HG03558 (cell line): ENCODE results near the gene PGM2.
A peak's percentile ranks its signal among the peaks of the same experiment; 100 is the strongest.
"Not testable (repeated sequence)": the region's sequence is repeated elsewhere in the genome, so short reads cannot be mapped to it uniquely, and the experiment has no call there.

Source experiments
- ATAC-seq: cut with Tn5 transposase; IDR thresholded peaks from one replicate; pipeline ENCODE4 v1.9.1; 2021; ENCODE audit warnings: moderate number of reproducible peaks; ENCODE audit not compliant: unreplicated experiment; ENCODE audit errors: extremely low read depth

Gene PGM2

DNA sequence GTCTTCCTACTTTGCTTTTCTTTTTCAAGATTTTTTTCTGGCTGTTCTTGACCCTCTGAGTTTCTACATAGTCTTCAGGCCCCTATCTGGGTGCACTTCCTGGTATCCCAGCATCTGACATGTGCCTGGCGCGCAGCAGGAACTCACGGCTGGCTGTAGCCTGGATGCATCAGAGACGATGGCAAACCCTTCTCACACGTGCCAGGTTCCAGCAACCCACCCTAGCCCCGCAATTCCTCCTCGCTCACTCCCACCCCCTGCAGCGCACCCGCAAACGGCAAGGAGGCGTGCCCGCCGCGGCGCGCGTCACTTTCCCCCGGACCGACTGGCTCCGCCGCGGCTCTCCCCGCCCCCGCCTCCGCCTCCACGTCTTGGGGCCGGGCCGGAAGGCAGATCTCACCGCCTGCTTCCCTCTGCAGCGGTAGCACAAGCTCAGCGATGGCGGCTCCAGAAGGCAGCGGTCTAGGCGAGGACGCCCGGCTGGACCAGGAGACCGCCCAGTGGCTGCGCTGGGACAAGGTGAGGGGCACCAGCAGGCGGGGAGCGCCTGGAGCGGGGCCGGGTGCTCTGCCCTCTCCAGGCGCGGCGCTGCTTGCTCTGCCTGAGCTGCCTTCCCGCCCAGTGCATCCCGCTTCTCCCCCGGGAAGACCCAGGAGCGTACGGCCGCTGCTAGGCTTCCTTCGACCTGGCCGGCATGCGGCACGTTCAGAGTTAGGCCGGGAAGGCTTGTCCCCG is at the start of gene PGM2:
Gene PGM2, plus strand, starts transcription at position 392 of the 735 bp plus-strand sequence. Its CDS starts 47 bp downstream, at position 439.
- ATAC-seq, result peak; percentile 94

DNA sequence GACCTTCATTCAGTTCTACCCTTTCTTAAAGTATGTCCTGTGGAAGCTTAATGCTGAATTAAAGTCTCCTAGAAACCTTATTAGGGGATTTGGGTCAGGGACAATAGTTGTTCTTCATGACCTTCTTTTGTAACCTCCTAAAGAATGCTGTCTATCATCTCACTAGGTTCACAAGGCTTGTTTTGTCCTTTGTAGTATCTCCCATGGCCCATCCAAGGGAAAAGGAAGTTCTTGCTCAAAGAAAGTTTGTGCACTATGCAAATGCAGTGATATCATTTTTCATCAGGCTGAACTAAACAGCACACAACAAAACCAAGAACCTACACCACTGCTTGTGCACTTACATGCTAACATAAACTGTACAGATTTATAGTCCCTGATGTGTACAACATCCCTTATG is 46.6 kb upstream of the PGM2 start:
- no peak for ATAC-seq

GRCh38 chr4:37780444-37781130 is 45.9 kb upstream of the PGM2 start:
- no peak for ATAC-seq

DNA sequence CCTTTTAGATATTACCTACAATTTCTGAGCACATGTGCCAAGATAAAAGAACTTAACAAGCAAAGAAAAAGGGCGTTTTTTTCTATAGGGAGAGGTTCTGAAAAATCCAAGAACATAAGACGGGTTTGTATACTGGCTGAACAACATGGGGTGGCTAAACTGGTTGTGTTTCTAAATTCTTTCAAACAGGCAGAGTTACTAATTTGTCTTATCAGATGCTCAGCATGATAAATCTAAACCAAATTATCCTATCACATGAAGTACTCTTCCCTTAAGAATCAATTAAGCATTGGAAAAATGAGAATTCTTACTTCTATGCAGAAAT is 45.4 kb upstream of the PGM2 start:
- ATAC-seq, result no peak

DNA sequence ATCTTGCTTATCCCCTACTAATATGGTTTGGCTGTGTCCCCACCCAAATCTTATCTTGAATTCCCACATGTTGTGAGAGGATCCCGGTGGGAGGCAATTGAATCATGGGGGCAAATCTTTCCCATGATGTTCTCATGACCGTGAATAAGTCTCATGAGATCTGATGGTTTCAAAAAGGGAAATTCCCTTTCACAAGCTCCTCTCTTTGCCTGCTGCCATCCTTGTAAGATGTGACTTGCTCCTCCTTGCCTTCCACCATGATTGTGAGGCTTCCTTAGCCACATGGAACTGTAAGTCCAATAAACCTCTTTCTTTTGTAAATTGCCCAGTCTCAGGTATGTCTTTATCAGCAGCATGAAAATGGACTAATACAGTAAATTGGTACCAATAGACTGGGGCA is 40.2 kb upstream of the PGM2 start:
- ATAC-seq, result not testable (repeated sequence)

GRCh38 chr4:37787883-37788460 is 38.5 kb upstream of the PGM2 start:
- ATAC-seq, result not testable (repeated sequence)

DNA sequence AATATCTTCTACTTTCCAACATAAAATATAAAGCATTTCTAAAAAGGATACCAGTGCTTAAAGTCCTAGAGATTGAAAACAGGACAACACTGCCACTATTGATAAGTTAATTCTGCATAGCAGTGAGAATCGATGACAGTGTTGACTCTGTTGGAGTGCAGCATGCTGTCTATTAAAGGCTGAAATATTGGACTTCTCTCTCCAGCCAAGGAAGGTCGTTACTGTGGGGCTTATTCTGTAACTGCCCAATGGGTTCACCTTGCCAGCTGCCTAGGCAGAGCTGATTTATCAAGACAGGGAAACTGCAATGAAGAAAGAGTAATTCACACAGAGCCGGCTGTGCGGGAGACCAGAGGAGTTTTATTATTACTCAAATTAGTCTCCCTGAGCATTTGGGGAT is 37.7 kb upstream of the PGM2 start:
- ATAC-seq, result no peak

DNA sequence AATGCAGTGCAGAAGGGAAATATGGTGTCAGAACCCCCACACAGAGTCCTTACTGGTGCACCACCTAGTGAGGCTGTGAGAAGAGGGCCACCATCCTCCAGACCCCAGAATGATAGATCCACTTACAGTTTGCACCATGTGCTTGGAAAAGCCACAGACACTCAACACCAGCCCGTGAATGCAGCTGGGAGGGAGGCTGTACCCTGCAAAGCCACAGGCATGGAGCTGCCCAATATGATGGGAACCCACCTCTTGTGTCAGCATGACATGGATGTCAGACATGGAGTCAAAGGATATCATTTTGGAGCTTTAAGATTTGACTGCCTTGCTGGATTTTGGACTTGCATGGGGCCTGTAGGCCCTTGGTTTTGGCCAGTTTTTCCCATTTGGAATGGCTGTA is 34.2 kb upstream of the PGM2 start:
- no peak for ATAC-seq

DNA sequence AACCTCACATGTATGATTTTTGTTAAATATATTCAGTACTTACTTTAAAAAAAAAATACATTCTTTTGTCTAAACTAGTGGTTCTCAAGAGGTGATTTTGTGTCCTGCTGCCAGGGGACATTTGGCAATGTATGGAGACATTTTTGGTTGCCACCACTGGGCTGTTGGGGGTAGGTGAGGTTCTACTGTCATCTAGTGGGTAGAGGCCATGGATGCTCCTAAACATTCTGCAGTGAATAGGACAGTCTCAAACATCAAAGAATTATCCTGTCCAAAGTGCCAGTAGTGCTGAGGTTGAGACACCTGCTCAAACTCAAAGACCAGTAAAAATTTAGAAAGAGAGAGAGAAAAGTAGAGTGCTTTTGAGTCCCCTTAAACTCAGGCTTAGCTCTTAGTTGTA is 32.9 kb upstream of the PGM2 start:
- no peak for ATAC-seq

DNA sequence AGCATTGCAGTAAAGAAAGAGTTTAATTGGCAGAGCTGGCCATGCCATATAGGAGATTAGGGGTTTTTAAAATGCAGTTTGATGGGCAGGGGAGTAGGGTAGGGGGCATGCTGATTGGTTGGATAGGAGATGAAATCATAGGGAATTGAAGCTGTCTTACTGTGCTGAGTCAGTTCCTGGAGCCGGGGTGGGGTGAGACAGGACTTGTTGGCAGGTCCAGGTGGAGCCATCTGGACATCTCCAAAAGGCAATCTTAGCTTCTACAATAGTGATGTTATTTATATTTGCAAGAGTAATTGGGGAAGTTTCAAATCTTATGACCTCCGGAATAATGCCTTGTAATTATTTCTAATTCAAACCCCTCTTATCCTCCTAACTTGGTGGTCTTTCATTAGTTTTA is 32.4 kb upstream of the PGM2 start:
- ATAC-seq, result no peak

- ATAC-seq, result no peak
Observed at GRCh38 chr4:37795581-37796195, 30.8 kb upstream of the PGM2 start.

DNA sequence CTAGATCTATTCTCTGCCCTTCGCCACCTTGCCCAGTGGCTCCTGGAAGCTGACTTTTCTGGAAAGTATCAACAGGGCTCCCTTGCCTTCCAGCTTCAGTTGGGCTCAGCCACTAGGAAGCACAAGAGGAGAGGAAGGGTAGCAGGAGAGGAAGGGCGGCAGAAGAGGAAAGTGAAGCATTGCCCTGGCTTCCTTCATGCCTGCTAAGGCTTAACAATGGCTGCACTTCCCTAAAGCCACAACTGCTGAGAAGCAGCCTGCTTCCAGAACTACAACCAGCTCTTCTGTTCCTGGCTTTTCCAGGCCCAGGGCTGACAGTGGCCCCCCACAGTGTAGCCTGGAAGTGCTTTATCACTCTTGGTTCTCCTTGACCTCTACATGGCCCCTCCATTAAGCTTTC is 29.1 kb upstream of the PGM2 start:
- no peak for ATAC-seq

DNA sequence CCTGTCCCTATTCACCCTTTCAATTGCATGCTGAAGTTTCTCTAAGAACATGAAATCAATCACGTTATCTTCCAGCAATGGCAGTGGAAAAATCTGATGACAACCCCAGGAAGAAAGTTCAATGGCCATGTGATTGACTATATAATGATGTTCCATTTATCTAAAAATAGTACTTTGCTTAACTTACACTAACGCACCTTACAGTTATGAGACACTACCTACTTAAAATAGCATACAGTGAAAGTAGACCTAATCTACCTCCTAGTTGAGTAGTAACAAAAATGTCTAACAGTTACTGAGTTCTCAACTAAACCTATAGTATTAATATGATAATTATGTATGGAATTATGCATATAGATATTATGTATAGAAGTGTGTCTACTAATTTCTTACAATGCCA is 28.6 kb upstream of the PGM2 start:
- ATAC-seq, result no peak

GRCh38 chr4:37798616-37799015 is 27.9 kb upstream of the PGM2 start:
- ATAC-seq, result no peak

GRCh38 chr4:37799941-37800554 is 26.4 kb upstream of the PGM2 start:
- ATAC-seq, result no peak

DNA sequence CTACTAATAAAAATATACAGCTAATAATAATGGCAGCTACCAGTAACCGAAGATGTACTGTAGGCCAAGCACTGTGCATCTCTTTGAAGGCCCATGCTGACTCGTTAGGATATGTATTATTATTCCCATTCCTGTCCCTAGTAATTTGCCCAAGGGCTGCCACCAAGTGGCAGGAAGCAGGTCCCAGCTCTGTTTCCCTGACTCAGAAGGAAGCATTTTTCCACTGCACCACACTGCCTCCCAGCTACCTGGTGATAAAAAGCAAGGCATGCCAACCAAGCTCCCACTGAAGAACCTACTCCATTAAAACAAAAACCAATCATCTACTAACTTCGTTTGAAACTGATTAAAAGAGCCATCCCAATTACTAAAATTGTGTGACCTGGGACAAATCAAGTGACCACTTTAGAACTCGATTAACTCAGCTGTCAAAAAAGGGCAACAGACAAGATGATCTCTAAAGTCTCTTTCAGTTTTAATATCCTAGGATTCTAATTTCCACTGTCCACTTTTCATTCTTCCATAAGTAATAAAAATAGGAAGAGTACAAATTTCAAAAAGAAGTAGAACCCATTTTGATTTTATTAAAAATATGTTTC is 24.3 kb upstream of the PGM2 start:
- ATAC-seq, result no peak

GRCh38 chr4:37803348-37803973 is 23.0 kb upstream of the PGM2 start:
- no peak for ATAC-seq

GRCh38 chr4:37805091-37805490 is 21.4 kb upstream of the PGM2 start:
- ATAC-seq, result no peak

GRCh38 chr4:37812713-37813112 is 13.8 kb upstream of the PGM2 start:
- no peak for ATAC-seq

DNA sequence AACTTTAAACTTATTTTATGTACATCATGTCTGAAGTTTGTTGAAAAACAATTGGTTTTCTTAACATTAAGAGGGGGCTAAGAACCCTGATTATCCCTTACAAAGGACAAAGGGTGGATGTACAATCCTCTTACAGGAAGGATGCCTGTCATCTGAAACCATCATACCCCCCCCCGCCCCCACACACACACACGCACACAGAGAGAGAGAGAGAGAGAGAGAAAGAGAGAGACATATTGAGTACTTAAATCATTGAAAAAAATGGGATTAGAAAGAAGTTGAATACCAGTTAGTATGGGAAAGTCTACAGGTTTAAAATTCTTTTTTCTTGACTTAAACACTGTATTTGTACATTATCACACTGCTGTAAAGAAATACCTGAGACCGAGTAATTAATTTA is 10.9 kb upstream of the PGM2 start:
- no peak for ATAC-seq
